GM23248 (cell line): Measurements from ENCODE around the gene LRMDA.

Experiments used
- EZH2 ChIP-seq: fragments of 200-600 bp; sonication (generic); IDR thresholded peaks from 2 replicates; pipeline ENCODE4 v1.6.1; 2018; ENCODE audit warnings: antibody characterized with exemption, mild to moderate bottlenecking; ENCODE audit not compliant: insufficient read depth, poor library complexity, severe bottlenecking
- EZH2phosphoT487 ChIP-seq: fragments of 200-600 bp; sonication (generic); IDR thresholded peaks from 2 replicates; pipeline ENCODE4 v1.6.1; 2018; ENCODE audit warnings: antibody characterized with exemption, moderate library complexity, mild to moderate bottlenecking, low read depth; ENCODE audit not compliant: insufficient read depth

DNA sequence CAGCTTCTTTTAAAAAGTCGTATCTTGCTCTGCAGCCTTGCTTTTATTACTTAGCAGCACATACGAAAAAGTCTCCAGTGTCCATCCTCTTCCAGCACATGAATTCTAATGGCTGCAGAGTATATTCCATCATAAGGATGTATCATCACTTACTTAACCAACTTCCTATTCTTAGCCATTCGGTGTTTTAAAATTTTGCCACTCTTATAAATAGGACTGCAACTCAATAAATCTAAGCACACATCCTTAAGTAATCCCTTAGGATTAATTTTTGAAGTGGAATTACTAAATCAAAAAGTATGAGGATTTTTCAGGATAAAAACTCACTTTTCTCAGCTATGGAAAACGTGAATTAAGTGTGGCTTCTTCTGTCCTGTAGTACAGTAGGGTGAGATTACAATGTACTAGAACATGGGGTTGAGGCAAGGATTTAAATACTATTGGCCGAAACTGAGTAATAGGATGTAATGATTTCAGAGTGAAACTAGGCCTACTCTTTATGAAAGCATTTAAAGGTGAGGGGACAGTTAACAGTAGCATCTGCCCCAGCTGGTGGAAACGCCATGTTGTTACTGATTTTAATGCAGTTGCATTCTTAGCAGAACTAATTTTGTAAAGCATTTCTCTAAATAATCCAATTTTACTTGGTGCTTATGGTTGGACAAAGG, 1035.5 kb downstream of the LRMDA start:
- TF ChIP-seq EZH2phosphoT487 (no peak), EZH2 (no peak)
